ENCODE results near the gene TRABD2B.

DNA sequence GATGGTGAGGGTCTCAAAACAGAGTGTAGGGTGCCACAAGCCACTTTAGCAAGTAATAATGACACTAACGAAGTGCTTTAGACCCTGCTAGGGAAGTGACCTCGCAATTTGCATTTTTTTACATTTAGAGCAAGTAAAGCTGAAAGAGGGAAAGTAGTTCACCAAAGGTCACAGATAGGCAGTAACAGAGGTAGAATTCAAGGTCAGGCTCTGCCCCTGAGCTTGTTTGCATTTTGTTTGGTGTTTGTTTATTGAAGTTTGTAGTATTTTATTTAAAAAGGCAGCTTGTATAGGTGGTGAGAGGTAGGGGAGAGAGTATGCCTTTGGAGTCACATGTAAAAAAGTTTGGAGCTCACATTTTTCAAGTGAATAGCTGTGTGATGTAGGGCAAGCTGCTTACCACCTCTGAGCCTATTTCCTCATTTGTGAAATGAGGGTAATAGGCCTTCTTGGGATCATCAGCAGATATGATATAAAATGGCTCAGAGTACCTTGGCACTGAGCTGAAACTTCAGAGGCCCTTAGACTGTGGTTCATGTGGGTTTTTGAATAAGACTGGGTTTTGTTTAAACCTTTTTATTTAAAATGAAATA is 142.5 kb downstream of the TRABD2B start:
- TF ChIP-seq, protein P1, sequence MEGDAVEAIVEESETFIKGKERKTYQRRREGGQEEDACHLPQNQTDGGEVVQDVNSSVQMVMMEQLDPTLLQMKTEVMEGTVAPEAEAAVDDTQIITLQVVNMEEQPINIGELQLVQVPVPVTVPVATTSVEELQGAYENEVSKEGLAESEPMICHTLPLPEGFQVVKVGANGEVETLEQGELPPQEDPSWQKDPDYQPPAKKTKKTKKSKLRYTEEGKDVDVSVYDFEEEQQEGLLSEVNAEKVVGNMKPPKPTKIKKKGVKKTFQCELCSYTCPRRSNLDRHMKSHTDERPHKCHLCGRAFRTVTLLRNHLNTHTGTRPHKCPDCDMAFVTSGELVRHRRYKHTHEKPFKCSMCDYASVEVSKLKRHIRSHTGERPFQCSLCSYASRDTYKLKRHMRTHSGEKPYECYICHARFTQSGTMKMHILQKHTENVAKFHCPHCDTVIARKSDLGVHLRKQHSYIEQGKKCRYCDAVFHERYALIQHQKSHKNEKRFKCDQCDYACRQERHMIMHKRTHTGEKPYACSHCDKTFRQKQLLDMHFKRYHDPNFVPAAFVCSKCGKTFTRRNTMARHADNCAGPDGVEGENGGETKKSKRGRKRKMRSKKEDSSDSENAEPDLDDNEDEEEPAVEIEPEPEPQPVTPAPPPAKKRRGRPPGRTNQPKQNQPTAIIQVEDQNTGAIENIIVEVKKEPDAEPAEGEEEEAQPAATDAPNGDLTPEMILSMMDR (IDR thresholded peaks at IDR 0.05) = no peak
- no peak for TF ChIP-seq POLR2A (IDR thresholded peaks at IDR 0.05)

Data from lower leg skin (tissue), 3 donors.